GM12878 (cell line): ENCODE results near the gene AGAP1. TPM values are rescaled to one million over a fixed set of nuclear protein-coding genes. Genes with fewer than 3 reads are reported as not detected.

Experiments
- ATAC-seq: fragments of 200-7000 bp; cut with Tn5 transposase; 3 replicates; pipeline ENCODE4 v1.9.1; 2020; ENCODE audit warnings: mild to moderate bottlenecking, moderate library complexity
- BruUV-seq: library from RNA; stranded (reverse); fragments of 400-500 nt; replicated peaks from 2 replicates; lab custom pipeline; 2021; lab: Mats Ljungman, UMichigan
- CTCF ChIA-PET: fragments of 300-600 bp; sonication (Branson Sonifier 250); formaldehyde crosslinking; extraction: SDS; loops from one replicate; lab custom pipeline; 2021; ENCODE audit warnings: inconsistent platforms; lab: Yijun Ruan, JAX
- POLR2A ChIA-PET: fragments of 350-600 bp; formaldehyde crosslinking; extraction: SDS; loops from one replicate; lab custom pipeline; 2021; ENCODE audit warnings: inconsistent platforms; lab: Charles Lee
- RAD21 ChIA-PET: fragments of 300-600 bp; sonication (Branson Sonifier 250); formaldehyde crosslinking; loops from one replicate; lab custom pipeline; 2023; ENCODE audit warnings: antibody characterized with exemption; ENCODE audit not compliant: unreplicated experiment; lab: Charles Lee
- SMC1A ChIA-PET: fragments of 300-600 bp; sonication (Branson Sonifier 250); formaldehyde crosslinking; loops from one replicate; lab custom pipeline; 2023; ENCODE audit not compliant: unreplicated experiment, uncharacterized antibody; lab: Charles Lee
- DNase-seq: peaks from one replicate; pipeline ENCODE4 v3.0.0-alpha.2; 2011; ENCODE audit warnings: low read depth, low spot score
- FAIRE-seq: peaks from 3 replicates; lab custom pipeline; 2011; peaks lifted over from hg19 to GRCh38; lab: Jason Lieb, UNC
- H2AFZ ChIP-seq: 2 replicates; pipeline ENCODE4 v1.6.0; 2011; ENCODE audit warnings: low read depth, low read length, control low read depth; ENCODE audit not compliant: control insufficient read depth
- H3K27ac ChIP-seq: 2 replicates; pipeline ENCODE4 v1.5.1; 2011; ENCODE audit warnings: control low read depth; ENCODE audit not compliant: control insufficient read depth, insufficient read depth
- H3K27me3 ChIP-seq, 2 experiments: replicated peaks in 1 of 2; 2 replicates each; pipeline versions ENCODE4 v1.6.0 to v1.6.1; 2011; ENCODE audit warnings: low read length in 1 of 2; ENCODE audit not compliant: control insufficient read depth in 2 of 2, insufficient read depth in 2 of 2
- H3K36me3 ChIP-seq, 2 experiments: 2 replicates each; pipeline ENCODE4 v1.5.1; 2011; ENCODE audit warnings: low read length in 1 of 2; ENCODE audit not compliant: control insufficient read depth in 2 of 2, insufficient read depth in 2 of 2
- H3K4me1 ChIP-seq: 2 replicates; pipeline ENCODE4 v1.6.1; 2011; ENCODE audit warnings: mild to moderate bottlenecking, low read length, moderate library complexity, mixed read lengths; ENCODE audit not compliant: control insufficient read depth, insufficient read depth
- H3K4me2 ChIP-seq: 2 replicates; pipeline ENCODE4 v1.6.0; 2011; ENCODE audit warnings: control low read depth; ENCODE audit not compliant: control insufficient read depth, insufficient read depth
- H3K4me3 ChIP-seq: fragments of 200-600 bp; sonication (generic); 2 replicates; pipeline ENCODE4 v1.5.1; 2016
- H3K79me2 ChIP-seq: 2 replicates; pipeline ENCODE4 v1.6.0; 2011; ENCODE audit warnings: low read length; ENCODE audit not compliant: control insufficient read depth, insufficient read depth
- H3K9ac ChIP-seq: 2 replicates; pipeline ENCODE4 v1.8.0; 2011; ENCODE audit warnings: low read length, control low read depth, mixed read lengths; ENCODE audit not compliant: control insufficient read depth, insufficient read depth
- H3K9me3 ChIP-seq: replicated peaks from 3 replicates; pipeline ENCODE4 v1.5.1; 2011; ENCODE audit warnings: mild to moderate bottlenecking, low read length; ENCODE audit not compliant: control insufficient read depth, insufficient read depth
- H4K20me1 ChIP-seq: 2 replicates; pipeline ENCODE4 v1.6.0; 2011; ENCODE audit not compliant: control insufficient read depth, insufficient read depth
- ATF7 ChIP-seq: fragments of 450-650 bp; IDR thresholded peaks from 2 replicates; pipeline ENCODE4 v1.6.1; 2016; ENCODE audit warnings: low read depth, mild to moderate bottlenecking
- CHD4 ChIP-seq: fragments of 200-600 bp; sonication (generic); IDR thresholded peaks from 2 replicates; pipeline ENCODE4 v1.6.1; 2016; ENCODE audit warnings: mild to moderate bottlenecking
- ELK1 ChIP-seq: IDR thresholded peaks from 2 replicates; pipeline ENCODE4 v1.6.1; 2012; ENCODE audit warnings: low read depth, low read length, improper control_type of control experiment
- HCFC1 ChIP-seq: fragments of 150-350 bp; IDR thresholded peaks from 2 replicates; pipeline ENCODE4 v1.6.1; 2014; ENCODE audit warnings: low read length
- LARP7 ChIP-seq: fragments of 450-650 bp; IDR thresholded peaks from 2 replicates; pipeline ENCODE4 v1.6.1; 2017; ENCODE audit warnings: mild to moderate bottlenecking
- MEF2A ChIP-seq: IDR thresholded peaks from 2 replicates; pipeline ENCODE4 v1.6.1; 2011; ENCODE audit warnings: low read depth, mild to moderate bottlenecking, low read length, moderate library complexity; ENCODE audit not compliant: insufficient read depth
- NR2F1 ChIP-seq: fragments of 450-650 bp; conservative IDR thresholded peaks from 2 replicates; pipeline ENCODE4 v1.6.1; 2017; ENCODE audit warnings: mild to moderate bottlenecking
- NRF1 ChIP-seq: conservative IDR thresholded peaks from 2 replicates; pipeline ENCODE4 v1.6.1; 2011; ENCODE audit warnings: mild to moderate bottlenecking, low read depth, low read length, improper control_type of control experiment
- PAX8 ChIP-seq: fragments of 450-650 bp; IDR thresholded peaks from 2 replicates; pipeline ENCODE4 v1.6.1; 2017; ENCODE audit warnings: mild to moderate bottlenecking, moderate library complexity
- PBX3 ChIP-seq: IDR thresholded peaks from 2 replicates; pipeline ENCODE4 v1.6.1; 2011; ENCODE audit warnings: mild to moderate bottlenecking, low read depth, low read length, moderate library complexity; ENCODE audit not compliant: insufficient replicate concordance
- RBBP5 ChIP-seq: fragments of 200-600 bp; sonication (generic); conservative IDR thresholded peaks from 2 replicates; pipeline ENCODE4 v1.6.1; 2016
- RELA ChIP-seq: fragments of 450-650 bp; IDR thresholded peaks from 2 replicates; pipeline ENCODE4 v1.8.0; 2014; ENCODE audit warnings: borderline replicate concordance; ENCODE audit not compliant: partially characterized antibody
- SMARCA5 ChIP-seq: fragments of 450-650 bp; IDR thresholded peaks from 2 replicates; pipeline ENCODE4 v1.6.1; 2017; ENCODE audit warnings: mild to moderate bottlenecking
- SPI1 ChIP-seq: IDR thresholded peaks from 2 replicates; pipeline ENCODE4 v1.6.1; 2011; ENCODE audit warnings: low read depth, mild to moderate bottlenecking, low read length, moderate library complexity, borderline replicate concordance; ENCODE audit not compliant: insufficient read depth
- ZNF207 ChIP-seq: fragments of 450-650 bp; IDR thresholded peaks from 2 replicates; pipeline ENCODE4 v1.6.1; 2014; ENCODE audit warnings: antibody characterized with exemption, mild to moderate bottlenecking, borderline replicate concordance
- ZNF24 ChIP-seq: fragments of 450-650 bp; IDR thresholded peaks from 2 replicates; pipeline ENCODE4 v1.6.1; 2017; ENCODE audit warnings: antibody characterized with exemption, mild to moderate bottlenecking
- ZNF384 ChIP-seq: IDR thresholded peaks from 2 replicates; pipeline ENCODE4 v1.6.1; 2012; ENCODE audit warnings: low read depth, mild to moderate bottlenecking, low read length, improper control_type of control experiment, borderline replicate concordance
- ZNF622 ChIP-seq: fragments of 450-650 bp; IDR thresholded peaks from 2 replicates; pipeline ENCODE4 v1.6.1; 2017; ENCODE audit warnings: mild to moderate bottlenecking, inconsistent platforms
- ZSCAN29 ChIP-seq: fragments of 450-650 bp; IDR thresholded peaks from 2 replicates; pipeline ENCODE4 v1.6.1; 2017; ENCODE audit warnings: mild to moderate bottlenecking, moderate library complexity
- ZZZ3 ChIP-seq: IDR thresholded peaks from 2 replicates; pipeline ENCODE4 v1.6.1; 2011; ENCODE audit warnings: low read depth; ENCODE audit not compliant: control insufficient read depth, insufficient read length
- WGBS: methylation state at CpG from one replicate; pipeline ENCODE4 v1.1.6; 2016; ENCODE audit warnings: low lambda C conversion rate; ENCODE audit not compliant: insufficient replicate concordance, insufficient coverage; ENCODE audit errors: missing lambda C conversion rate; 5-methylcytosine and 5-hydroxymethylcytosine counted together
- in situ Hi-C: fragments of 300-500 bp; cut with MboI; formaldehyde crosslinking; loops from 9 replicates; pipeline ENCODE4 v1.14.3; 2018; ENCODE audit warnings: mixed read lengths
- intact Hi-C: fragments of 100-400 bp; cut with micrococcal nuclease; formaldehyde crosslinking; loops from one replicate; pipeline ENCODE4 v1.14.2; 2022; ENCODE audit not compliant: unreplicated experiment
- polyA plus RNA-seq, 11 experiments: library from polyadenylated mRNA; depleted of rRNA in 4 of 11; unstranded in 6 of 11; stranded (reverse) in 5 of 11; fragments of >200 nt; fragmentation: Nextera tagmentation in 4 of 11; fragmentation: Illumina TruSeq in 1 of 11; extraction: Ambion mirVana in 4 of 11; extraction: Trizol in 1 of 11; gene quantifications; 1 replicate in 1 of 11; 2 replicates in 10 of 11; pipeline versions ENCODE4 v1.2.1 to v1.2.3, GENCODE V29; 2011 to 2016; ENCODE audit warnings: inconsistent platforms in 2 of 11, missing spikeins in 2 of 11, low read depth in 1 of 11
- total RNA-seq, 4 experiments: library from RNA; depleted of rRNA in 3 of 4; stranded (reverse); fragments of >200 nt in 3 of 4; fragmentation: Illumina TruSeq in 1 of 4; extraction: Trizol in 1 of 4; gene quantifications; 2 replicates each; pipeline versions ENCODE4 v1.2.1 to v1.2.3, GENCODE V29; 2013 to 2021

AGAP1 gene
- total and polyA plus RNA-seq, 10 of the 15 experiments (the other 5 are each of a cell fraction or from before 2014, with no cell fraction given) = 0.05 to 0.15 (median 0.06) TPM; not detected in 7

GRCh38 chr2:236081171-236081570 is 587.3 kb downstream of the AGAP1 start:
- Histone ChIP-seq H3K9me3 (no peaks in the 10 kb centered on the region), H3K79me2 (no peaks in the 10 kb centered on the region), H3K4me2 (no peak overlapping the region), H3K27me3 (no peaks in the 10 kb centered on the region; a peak in 1 of 4 replicates), H3K36me3 (no peaks in the 10 kb centered on the region), H3K4me1 (no peaks in the 10 kb centered on the region), H4K20me1 (no peaks in the 10 kb centered on the region), H2AFZ (no peak overlapping the region), H3K4me3 (no peak overlapping the region), H3K9ac (no peak overlapping the region), H3K27ac (no peak overlapping the region)
- in situ Hi-C loops (no loop called here), intact Hi-C loops (no loop called here)
- POLR2A ChIA-PET = no interaction called here
- DNase-seq (no peak), ATAC-seq (no peak), FAIRE-seq (no peak)
- RAD21 ChIA-PET = no interaction called here
- CTCF ChIA-PET = no interaction called here
- TF ChIP-seq ZZZ3 (no peak), SPI1 (no peak), NR2F1 (no peak), NRF1 (no peak), ZNF207 (no peak), CHD4 (no peak), PBX3 (no peak), ZNF24 (no peak), SMARCA5 (no peak), LARP7 (no peak), HCFC1 (no peak), ATF7 (no peak), ZNF384 (no peak), ZNF622 (no peak), ELK1 (no peak), PAX8 (no peak), MEF2A (no peak), RELA (no peak), ZSCAN29 (no peak), RBBP5 (no peak)
- 50% methylated on average over 11 of the region's 11 CpGs for WGBS
- no TSS peak for BruUV-seq
- SMC1A ChIA-PET = interaction anchor here (0.6 kb wide), 1 partner anchor 15 kb away, joined by 3 read pairs; no protein-coding TSS in a partner anchor
